ENCODE results near the gene ZFTA. TPM values are rescaled to one million over a fixed set of nuclear protein-coding genes. Genes with fewer than 3 reads are reported as not detected.
A peak's percentile ranks its signal among the peaks of the same experiment; 100 is the strongest.

ZFTA gene
- total RNA-seq, 3 donors from 2014 or later = 4.8 to 27.1 (median 5.4) TPM

GRCh38 chr11:63802637-63803414 lies 34.3 kb upstream of the ZFTA start:
- Histone ChIP-seq H3K4me3 (no peak overlapping the region), H3K9me3 (no peaks in the 10 kb centered on the region), H3K36me3 (ENCODE audit: low read depth) (no peaks in the 10 kb centered on the region), H3K4me1 (ENCODE audit: low read depth) (peaks cover 15% of the 10 kb centered on the region)
- intact Hi-C loops (cut with DNase I, micrococcal nuclease) = no loop called here
- TF ChIP-seq CTCF (IDR thresholded peaks at IDR 0.05) = no peak
- ATAC-seq (peak; percentile 63), DNase-seq (no peak)

GRCh38 chr11:63800921-63801320 lies 32.3 kb upstream of the ZFTA start:
- intact Hi-C loops (cut with DNase I, micrococcal nuclease) = no loop called here
- ATAC-seq = no peak
- no peak for DNase-seq
- peaks cover 15% of the 10 kb centered on the region for H3K4me1 ChIP-seq (ENCODE audit: low read depth)
- no peaks in the 10 kb centered on the region for H3K9me3 ChIP-seq
- H3K4me3 ChIP-seq = no peak overlapping the region
- no peak for TF ChIP-seq CTCF (IDR thresholded peaks at IDR 0.05)
- H3K36me3 ChIP-seq (ENCODE audit: low read depth) = no peaks in the 10 kb centered on the region

- Histone ChIP-seq H3K4me3 (no peak overlapping the region), H3K4me1 (ENCODE audit: low read depth) (no peaks in the 10 kb centered on the region), H3K9me3 (peaks cover 16% of the 10 kb centered on the region), H3K36me3 (ENCODE audit: low read depth) (no peaks in the 10 kb centered on the region)
- ATAC-seq (no peak), DNase-seq (no peak)
- intact Hi-C loops (cut with DNase I, micrococcal nuclease) = no loop called here
- TF ChIP-seq CTCF (IDR thresholded peaks at IDR 0.05) = no peak
These were observed 26.5 kb upstream of the ZFTA start for GRCh38 chr11:63795066-63795465.

GRCh38 chr11:63793161-63793560 lies 24.6 kb upstream of the ZFTA start:
- Histone ChIP-seq H3K36me3 (ENCODE audit: low read depth) (no peaks in the 10 kb centered on the region), H3K4me3 (no peak overlapping the region), H3K9me3 (peaks cover 16% of the 10 kb centered on the region), H3K4me1 (ENCODE audit: low read depth) (no peaks in the 10 kb centered on the region)
- DNase-seq = no peak
- intact Hi-C loops (cut with DNase I, micrococcal nuclease) = no loop called here
- ATAC-seq = no peak
- no peak for TF ChIP-seq CTCF (IDR thresholded peaks at IDR 0.05)

GRCh38 chr11:63791495-63792167 lies 23.1 kb upstream of the ZFTA start:
- DNase-seq (no peak), ATAC-seq (no peak)
- no peak for TF ChIP-seq CTCF (IDR thresholded peaks at IDR 0.05)

More at GRCh38 chr11:63791495-63792167, 23.1 kb upstream of the ZFTA start:
- Histone ChIP-seq H3K9me3 (peaks cover 16% of the 10 kb centered on the region), H3K4me1 (ENCODE audit: low read depth) (no peaks in the 10 kb centered on the region), H3K4me3 (no peak overlapping the region), H3K36me3 (ENCODE audit: low read depth) (no peaks in the 10 kb centered on the region)
- intact Hi-C loops (cut with DNase I, micrococcal nuclease) = no loop called here

Data from mucosa of descending colon (tissue), 3 donors.